H1 (cell line): ENCODE measurements around the gene SLC22A15. TPM values are rescaled to one million over a fixed set of nuclear protein-coding genes. Genes with fewer than 3 reads are reported as not detected.

Source experiments
- CREB1 ChIP-seq: IDR thresholded peaks from 2 replicates; pipeline ENCODE4 v1.6.1; 2012; ENCODE audit warnings: inconsistent platforms
- GABPA ChIP-seq: IDR thresholded peaks from 2 replicates; pipeline ENCODE4 v1.6.1; 2011; ENCODE audit warnings: mild to moderate bottlenecking, low read length, moderate library complexity, borderline replicate concordance; ENCODE audit not compliant: insufficient read depth
- HDAC2 ChIP-seq, 2 experiments: fragments of 300-600 bp in 1 of 2; sonication (generic) in 1 of 2; IDR thresholded peaks; 2 replicates each; pipeline ENCODE4 v1.6.1; 2011 to 2012; ENCODE audit warnings: low read depth in 2 of 2, low read length in 2 of 2, mild to moderate bottlenecking in 2 of 2, moderate library complexity in 2 of 2, borderline replicate concordance in 1 of 2, inconsistent platforms in 1 of 2
- KDM1A ChIP-seq: fragments of 200-600, 300-600 bp; sonication (generic); IDR thresholded peaks from 2 replicates; pipeline ENCODE4 v1.7.1; 2016; ENCODE audit warnings: mild to moderate bottlenecking, low read length, borderline replicate concordance
- MAFK ChIP-seq: IDR thresholded peaks from 2 replicates; pipeline ENCODE4 v1.6.1; 2012; ENCODE audit warnings: low read depth, mild to moderate bottlenecking, improper control_type of control experiment, low read length
- PHF8 ChIP-seq: fragments of 200-600 bp; sonication (generic); conservative IDR thresholded peaks from 2 replicates; pipeline ENCODE4 v1.7.1; 2012; ENCODE audit warnings: low read depth, mild to moderate bottlenecking, inconsistent platforms, low read length, moderate library complexity
- POLR2A ChIP-seq, 2 experiments: IDR thresholded peaks; 1 replicate in 1 of 2; 2 replicates in 1 of 2; pipeline ENCODE4 v1.6.1; 2011; ENCODE audit warnings: low read depth in 2 of 2, low read length in 2 of 2, mild to moderate bottlenecking in 2 of 2; ENCODE audit errors: control extremely low read depth in 1 of 2
- SIX5 ChIP-seq: IDR thresholded peaks from 2 replicates; pipeline ENCODE4 v1.6.1; 2011; ENCODE audit warnings: mild to moderate bottlenecking, low read depth, low read length
- TBP ChIP-seq: IDR thresholded peaks from 2 replicates; pipeline ENCODE4 v1.6.1; 2011; ENCODE audit warnings: low read depth, low read length, improper control_type of control experiment
- TEAD4 ChIP-seq: IDR thresholded peaks from 2 replicates; pipeline ENCODE4 v1.6.1; 2012; ENCODE audit warnings: low read depth, low read length, inconsistent platforms, mixed read lengths
- polyA plus RNA-seq, 7 experiments: library from polyadenylated mRNA; depleted of rRNA in 3 of 7; stranded (reverse) in 5 of 7; unstranded in 2 of 7; fragments of >200 nt in 5 of 7; fragments of 200-250 nt in 2 of 7; gene quantifications; 1 replicate in 5 of 7; 2 replicates in 1 of 7; 4 replicates in 1 of 7; pipeline versions ENCODE4 v1.2.1 to v1.2.3, GENCODE V29; 2011 to 2013; ENCODE audit warnings: missing spikeins in 2 of 7, mixed read lengths in 2 of 7
- total RNA-seq: library from RNA; stranded (reverse); fragmentation: NEBNext Ultra II Directional; extraction: Animal tissue kit (Norgen Biotek cat#: 25700); gene quantifications from 2 replicates; pipeline ENCODE4 v1.2.1, GENCODE V29; 2021
- TF ChIP-seq, protein P1 (sequence below): fragments of 300-600 bp; sonication (generic); IDR thresholded peaks from 2 replicates; pipeline ENCODE4 v1.7.1; 2012; ENCODE audit warnings: low read length, moderate library complexity, mild to moderate bottlenecking, inconsistent platforms; ENCODE audit not compliant: insufficient replicate concordance
- TF ChIP-seq, protein P2 (sequence below): IDR thresholded peaks from 2 replicates; pipeline ENCODE4 v1.6.1; 2011; ENCODE audit warnings: low read length, improper control_type of control experiment

SLC22A15 gene
- total and polyA plus RNA-seq, 2 of the 8 experiments (the other 6 are each of a cell fraction or from before 2014, with no cell fraction given) = 3.2 to 3.3 TPM

DNA sequence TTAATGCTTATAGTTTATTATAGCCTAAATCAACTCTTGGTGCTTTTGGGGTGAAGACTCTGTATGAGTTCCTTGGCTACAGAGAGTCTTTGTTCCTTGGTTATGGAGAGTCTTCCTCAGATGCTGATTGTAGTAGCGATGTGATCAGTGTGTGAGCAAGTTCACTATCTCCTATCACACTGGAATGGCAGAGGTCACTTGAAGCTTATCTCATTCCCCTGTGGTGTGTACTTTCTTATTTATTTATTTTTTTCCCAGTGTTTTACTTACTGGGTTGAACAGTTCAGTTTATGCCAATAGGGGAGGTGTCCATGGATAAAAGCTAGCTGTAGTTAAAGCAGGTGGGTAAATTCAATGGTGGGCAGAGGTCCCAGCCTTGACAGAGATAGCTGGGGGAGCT, 114.8 kb downstream of the SLC22A15 start (continued):
- TF ChIP-seq, protein P1, sequence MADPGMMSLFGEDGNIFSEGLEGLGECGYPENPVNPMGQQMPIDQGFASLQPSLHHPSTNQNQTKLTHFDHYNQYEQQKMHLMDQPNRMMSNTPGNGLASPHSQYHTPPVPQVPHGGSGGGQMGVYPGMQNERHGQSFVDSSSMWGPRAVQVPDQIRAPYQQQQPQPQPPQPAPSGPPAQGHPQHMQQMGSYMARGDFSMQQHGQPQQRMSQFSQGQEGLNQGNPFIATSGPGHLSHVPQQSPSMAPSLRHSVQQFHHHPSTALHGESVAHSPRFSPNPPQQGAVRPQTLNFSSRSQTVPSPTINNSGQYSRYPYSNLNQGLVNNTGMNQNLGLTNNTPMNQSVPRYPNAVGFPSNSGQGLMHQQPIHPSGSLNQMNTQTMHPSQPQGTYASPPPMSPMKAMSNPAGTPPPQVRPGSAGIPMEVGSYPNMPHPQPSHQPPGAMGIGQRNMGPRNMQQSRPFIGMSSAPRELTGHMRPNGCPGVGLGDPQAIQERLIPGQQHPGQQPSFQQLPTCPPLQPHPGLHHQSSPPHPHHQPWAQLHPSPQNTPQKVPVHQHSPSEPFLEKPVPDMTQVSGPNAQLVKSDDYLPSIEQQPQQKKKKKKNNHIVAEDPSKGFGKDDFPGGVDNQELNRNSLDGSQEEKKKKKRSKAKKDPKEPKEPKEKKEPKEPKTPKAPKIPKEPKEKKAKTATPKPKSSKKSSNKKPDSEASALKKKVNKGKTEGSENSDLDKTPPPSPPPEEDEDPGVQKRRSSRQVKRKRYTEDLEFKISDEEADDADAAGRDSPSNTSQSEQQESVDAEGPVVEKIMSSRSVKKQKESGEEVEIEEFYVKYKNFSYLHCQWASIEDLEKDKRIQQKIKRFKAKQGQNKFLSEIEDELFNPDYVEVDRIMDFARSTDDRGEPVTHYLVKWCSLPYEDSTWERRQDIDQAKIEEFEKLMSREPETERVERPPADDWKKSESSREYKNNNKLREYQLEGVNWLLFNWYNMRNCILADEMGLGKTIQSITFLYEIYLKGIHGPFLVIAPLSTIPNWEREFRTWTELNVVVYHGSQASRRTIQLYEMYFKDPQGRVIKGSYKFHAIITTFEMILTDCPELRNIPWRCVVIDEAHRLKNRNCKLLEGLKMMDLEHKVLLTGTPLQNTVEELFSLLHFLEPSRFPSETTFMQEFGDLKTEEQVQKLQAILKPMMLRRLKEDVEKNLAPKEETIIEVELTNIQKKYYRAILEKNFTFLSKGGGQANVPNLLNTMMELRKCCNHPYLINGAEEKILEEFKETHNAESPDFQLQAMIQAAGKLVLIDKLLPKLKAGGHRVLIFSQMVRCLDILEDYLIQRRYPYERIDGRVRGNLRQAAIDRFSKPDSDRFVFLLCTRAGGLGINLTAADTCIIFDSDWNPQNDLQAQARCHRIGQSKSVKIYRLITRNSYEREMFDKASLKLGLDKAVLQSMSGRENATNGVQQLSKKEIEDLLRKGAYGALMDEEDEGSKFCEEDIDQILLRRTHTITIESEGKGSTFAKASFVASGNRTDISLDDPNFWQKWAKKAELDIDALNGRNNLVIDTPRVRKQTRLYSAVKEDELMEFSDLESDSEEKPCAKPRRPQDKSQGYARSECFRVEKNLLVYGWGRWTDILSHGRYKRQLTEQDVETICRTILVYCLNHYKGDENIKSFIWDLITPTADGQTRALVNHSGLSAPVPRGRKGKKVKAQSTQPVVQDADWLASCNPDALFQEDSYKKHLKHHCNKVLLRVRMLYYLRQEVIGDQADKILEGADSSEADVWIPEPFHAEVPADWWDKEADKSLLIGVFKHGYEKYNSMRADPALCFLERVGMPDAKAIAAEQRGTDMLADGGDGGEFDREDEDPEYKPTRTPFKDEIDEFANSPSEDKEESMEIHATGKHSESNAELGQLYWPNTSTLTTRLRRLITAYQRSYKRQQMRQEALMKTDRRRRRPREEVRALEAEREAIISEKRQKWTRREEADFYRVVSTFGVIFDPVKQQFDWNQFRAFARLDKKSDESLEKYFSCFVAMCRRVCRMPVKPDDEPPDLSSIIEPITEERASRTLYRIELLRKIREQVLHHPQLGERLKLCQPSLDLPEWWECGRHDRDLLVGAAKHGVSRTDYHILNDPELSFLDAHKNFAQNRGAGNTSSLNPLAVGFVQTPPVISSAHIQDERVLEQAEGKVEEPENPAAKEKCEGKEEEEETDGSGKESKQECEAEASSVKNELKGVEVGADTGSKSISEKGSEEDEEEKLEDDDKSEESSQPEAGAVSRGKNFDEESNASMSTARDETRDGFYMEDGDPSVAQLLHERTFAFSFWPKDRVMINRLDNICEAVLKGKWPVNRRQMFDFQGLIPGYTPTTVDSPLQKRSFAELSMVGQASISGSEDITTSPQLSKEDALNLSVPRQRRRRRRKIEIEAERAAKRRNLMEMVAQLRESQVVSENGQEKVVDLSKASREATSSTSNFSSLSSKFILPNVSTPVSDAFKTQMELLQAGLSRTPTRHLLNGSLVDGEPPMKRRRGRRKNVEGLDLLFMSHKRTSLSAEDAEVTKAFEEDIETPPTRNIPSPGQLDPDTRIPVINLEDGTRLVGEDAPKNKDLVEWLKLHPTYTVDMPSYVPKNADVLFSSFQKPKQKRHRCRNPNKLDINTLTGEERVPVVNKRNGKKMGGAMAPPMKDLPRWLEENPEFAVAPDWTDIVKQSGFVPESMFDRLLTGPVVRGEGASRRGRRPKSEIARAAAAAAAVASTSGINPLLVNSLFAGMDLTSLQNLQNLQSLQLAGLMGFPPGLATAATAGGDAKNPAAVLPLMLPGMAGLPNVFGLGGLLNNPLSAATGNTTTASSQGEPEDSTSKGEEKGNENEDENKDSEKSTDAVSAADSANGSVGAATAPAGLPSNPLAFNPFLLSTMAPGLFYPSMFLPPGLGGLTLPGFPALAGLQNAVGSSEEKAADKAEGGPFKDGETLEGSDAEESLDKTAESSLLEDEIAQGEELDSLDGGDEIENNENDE = no peak
- no peak for TF ChIP-seq CREB1
- no peak for TF ChIP-seq PHF8
- TF ChIP-seq POLR2A (IDR thresholded peaks at IDR 0.05; ENCODE audit: control extremely low read depth in 1 of 2, low read depth in 2 of 2, low read length in 2 of 2) = no peak
- no peak for TF ChIP-seq TEAD4
- TF ChIP-seq GABPA = no peak
- no peak for TF ChIP-seq MAFK
- no peak for TF ChIP-seq SIX5
- TF ChIP-seq, protein P2, sequence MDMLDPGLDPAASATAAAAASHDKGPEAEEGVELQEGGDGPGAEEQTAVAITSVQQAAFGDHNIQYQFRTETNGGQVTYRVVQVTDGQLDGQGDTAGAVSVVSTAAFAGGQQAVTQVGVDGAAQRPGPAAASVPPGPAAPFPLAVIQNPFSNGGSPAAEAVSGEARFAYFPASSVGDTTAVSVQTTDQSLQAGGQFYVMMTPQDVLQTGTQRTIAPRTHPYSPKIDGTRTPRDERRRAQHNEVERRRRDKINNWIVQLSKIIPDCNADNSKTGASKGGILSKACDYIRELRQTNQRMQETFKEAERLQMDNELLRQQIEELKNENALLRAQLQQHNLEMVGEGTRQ = no peak
- no peak for TF ChIP-seq HDAC2 (IDR thresholded peaks at IDR 0.05; ENCODE audit: borderline replicate concordance in 1 of 2, low read depth in 2 of 2, low read length in 2 of 2)
- TF ChIP-seq TBP = no peak
- no peak for TF ChIP-seq KDM1A
